ENCODE results near the gene FMN2. TPM values are rescaled to one million over a fixed set of nuclear protein-coding genes. Genes with fewer than 3 reads are reported as not detected.
A peak's percentile ranks its signal among the peaks of the same experiment; 100 is the strongest.

Gene FMN2
- total RNA-seq, 4 donors from 2014 or later = 0.11 to 0.89 TPM; not detected in 2

DNA sequence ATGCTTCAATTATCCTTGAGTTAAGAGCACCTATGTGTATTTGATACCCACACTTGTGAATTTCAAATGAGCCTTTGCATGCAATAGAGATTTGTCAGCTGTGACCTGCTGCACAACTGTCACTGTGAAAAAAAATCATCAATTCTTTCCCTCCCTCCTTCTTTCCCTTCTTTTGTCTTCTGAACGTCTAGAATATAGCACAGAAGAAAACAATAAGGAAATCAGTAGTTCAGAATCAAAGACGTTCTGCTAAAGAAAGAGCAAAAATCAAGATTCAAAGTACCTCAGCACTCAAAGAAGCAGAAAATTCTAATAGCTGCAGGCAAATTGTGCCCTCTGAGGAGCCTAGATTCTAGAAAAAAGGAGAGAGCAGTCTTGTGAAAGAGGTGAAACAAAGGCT is 1.7 kb upstream of the FMN2 start:
- H3K4me1 ChIP-seq = peaks cover 21% of the 10 kb centered on the region
- no peaks in the 10 kb centered on the region for H3K36me3 ChIP-seq
- no peak for TF ChIP-seq POLR2AphosphoS5 (IDR thresholded peaks at IDR 0.05)
- TF ChIP-seq EP300 (IDR thresholded peaks at IDR 0.05) = no peak
- TF ChIP-seq POLR2A (IDR thresholded peaks at IDR 0.05) = no peak
- TF ChIP-seq, protein P1, sequence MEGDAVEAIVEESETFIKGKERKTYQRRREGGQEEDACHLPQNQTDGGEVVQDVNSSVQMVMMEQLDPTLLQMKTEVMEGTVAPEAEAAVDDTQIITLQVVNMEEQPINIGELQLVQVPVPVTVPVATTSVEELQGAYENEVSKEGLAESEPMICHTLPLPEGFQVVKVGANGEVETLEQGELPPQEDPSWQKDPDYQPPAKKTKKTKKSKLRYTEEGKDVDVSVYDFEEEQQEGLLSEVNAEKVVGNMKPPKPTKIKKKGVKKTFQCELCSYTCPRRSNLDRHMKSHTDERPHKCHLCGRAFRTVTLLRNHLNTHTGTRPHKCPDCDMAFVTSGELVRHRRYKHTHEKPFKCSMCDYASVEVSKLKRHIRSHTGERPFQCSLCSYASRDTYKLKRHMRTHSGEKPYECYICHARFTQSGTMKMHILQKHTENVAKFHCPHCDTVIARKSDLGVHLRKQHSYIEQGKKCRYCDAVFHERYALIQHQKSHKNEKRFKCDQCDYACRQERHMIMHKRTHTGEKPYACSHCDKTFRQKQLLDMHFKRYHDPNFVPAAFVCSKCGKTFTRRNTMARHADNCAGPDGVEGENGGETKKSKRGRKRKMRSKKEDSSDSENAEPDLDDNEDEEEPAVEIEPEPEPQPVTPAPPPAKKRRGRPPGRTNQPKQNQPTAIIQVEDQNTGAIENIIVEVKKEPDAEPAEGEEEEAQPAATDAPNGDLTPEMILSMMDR (IDR thresholded peaks at IDR 0.05) = no peak
- no peaks in the 10 kb centered on the region for H3K9me3 ChIP-seq
- peaks cover 48% of the 10 kb centered on the region for H3K27me3 ChIP-seq
- 29% methylated on average over 2 of the region's 2 CpGs for WGBS
- no peak for DNase-seq (ENCODE audit: low spot score in 2 of 2)
- no peak overlapping the region for H3K27ac ChIP-seq
- no peak overlapping the region for H3K4me3 ChIP-seq

DNA sequence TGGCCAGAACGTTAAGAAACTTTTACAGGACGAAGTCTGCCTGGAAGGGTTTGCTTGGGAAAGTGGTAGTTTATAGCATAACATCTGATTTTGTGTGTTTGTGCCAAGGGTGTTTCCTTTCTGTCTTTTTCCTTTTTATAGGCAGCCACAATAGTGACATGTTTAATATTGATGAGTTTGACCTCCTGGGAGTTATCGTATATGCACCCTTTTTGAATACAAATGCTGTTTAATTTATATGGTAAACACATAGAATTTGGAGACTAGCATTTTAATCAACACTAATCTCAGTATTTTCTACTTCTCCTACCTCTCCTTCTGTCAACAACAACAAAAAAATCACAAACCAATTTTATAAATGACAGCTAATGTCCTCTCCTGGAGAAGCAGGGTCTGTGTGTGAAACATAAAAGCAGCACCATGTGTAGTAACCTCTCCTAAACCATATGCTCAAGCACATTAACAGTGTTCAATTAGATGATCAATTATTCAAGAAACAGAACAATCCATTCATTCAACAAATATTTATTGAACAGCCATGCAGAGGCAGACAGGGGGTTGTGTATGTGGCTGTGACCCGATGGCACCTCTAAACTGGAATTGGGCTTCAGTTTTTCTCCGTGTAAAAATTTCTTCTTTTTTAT is 604 bp upstream of the FMN2 start:
- no peak for TF ChIP-seq EP300 (IDR thresholded peaks at IDR 0.05)
- TF ChIP-seq, protein P1 (IDR thresholded peaks at IDR 0.05) = no peak
- no peak for TF ChIP-seq POLR2AphosphoS5 (IDR thresholded peaks at IDR 0.05)
- no peak for TF ChIP-seq POLR2A (IDR thresholded peaks at IDR 0.05)
- no peaks in the 10 kb centered on the region for H3K36me3 ChIP-seq
- WGBS = 14% methylated on average over 5 of the region's 5 CpGs
- peak overlapping the region; percentile 40 for H3K4me3 ChIP-seq
- H3K27ac ChIP-seq = no peak overlapping the region
- DNase-seq (ENCODE audit: low spot score in 2 of 2) = no peak
- peaks cover 21% of the 10 kb centered on the region for H3K4me1 ChIP-seq
- H3K27me3 ChIP-seq = peaks cover 48% of the 10 kb centered on the region
- no peaks in the 10 kb centered on the region for H3K9me3 ChIP-seq

DNA sequence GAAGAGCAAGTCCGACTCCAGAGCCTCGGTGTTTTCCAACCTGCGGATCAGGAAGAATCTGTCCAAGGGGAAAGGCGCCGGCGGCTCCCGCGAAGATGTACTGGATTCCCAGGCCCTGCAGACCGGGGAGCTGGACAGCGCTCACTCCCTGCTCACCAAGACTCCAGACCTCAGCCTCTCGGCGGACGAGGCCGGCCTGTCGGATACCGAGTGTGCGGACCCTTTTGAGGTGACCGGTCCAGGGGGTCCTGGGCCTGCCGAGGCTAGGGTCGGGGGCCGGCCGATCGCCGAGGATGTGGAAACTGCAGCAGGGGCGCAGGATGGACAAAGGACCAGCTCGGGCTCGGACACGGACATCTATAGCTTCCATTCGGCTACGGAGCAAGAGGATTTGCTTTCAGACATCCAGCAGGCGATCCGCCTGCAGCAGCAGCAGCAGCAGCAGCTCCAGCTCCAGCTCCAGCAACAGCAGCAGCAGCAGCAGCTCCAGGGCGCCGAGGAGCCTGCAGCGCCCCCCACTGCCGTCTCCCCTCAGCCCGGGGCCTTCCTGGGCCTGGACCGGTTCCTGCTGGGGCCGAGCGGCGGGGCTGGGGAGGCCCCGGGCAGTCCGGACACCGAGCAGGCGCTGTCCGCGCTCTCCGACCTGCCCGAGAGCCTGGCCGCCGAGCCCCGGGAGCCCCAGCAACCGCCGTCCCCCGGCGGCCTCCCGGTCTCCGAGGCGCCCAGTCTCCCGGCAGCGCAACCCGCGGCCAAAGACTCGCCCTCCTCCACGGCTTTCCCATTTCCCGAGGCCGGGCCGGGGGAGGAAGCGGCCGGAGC is 827 bp downstream of the FMN2 start:
- DNase-seq (ENCODE audit: low spot score in 2 of 2) = no peak
- no peak for TF ChIP-seq POLR2AphosphoS5 (IDR thresholded peaks at IDR 0.05)
- TF ChIP-seq, protein P1 (IDR thresholded peaks at IDR 0.05) = no peak
- TF ChIP-seq EP300 (IDR thresholded peaks at IDR 0.05) = no peak
- no peak for TF ChIP-seq POLR2A (IDR thresholded peaks at IDR 0.05)
- H3K4me3 ChIP-seq = peak overlapping the region; percentile 40
- H3K36me3 ChIP-seq = no peaks in the 10 kb centered on the region
- H3K27me3 ChIP-seq = peaks cover 48% of the 10 kb centered on the region
- peaks cover 21% of the 10 kb centered on the region for H3K4me1 ChIP-seq
- no peaks in the 10 kb centered on the region for H3K9me3 ChIP-seq
- 1% methylated on average over 13 of the region's 70 CpGs for WGBS
- no peak overlapping the region for H3K27ac ChIP-seq

DNA sequence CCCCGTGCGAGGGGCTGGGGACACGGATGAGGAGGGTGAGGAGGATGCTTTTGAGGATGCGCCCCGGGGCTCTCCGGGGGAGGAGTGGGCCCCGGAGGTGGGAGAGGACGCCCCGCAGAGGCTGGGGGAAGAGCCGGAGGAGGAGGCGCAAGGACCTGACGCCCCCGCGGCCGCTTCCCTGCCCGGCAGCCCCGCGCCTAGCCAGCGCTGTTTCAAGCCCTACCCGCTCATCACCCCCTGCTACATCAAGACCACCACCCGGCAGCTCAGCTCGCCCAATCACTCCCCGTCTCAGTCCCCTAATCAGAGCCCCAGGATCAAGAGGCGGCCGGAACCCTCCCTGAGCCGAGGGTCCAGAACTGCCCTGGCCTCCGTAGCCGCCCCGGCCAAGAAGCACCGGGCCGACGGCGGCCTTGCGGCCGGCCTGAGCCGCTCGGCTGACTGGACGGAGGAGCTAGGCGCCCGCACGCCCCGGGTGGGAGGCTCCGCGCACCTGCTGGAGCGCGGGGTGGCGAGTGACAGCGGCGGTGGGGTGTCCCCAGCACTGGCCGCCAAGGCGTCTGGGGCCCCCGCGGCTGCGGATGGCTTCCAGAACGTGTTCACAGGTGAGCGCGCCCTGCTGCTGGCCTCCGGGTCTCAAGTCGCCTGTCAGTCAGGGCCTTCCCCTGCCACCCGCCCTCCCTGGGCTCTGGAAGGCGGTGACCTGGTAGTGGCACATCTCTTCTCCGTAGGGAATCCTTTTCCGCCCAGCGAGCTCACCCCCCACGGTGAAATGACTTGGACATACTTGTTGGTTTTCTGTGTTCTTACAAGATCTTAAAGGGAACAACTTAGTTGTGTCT is 1.7 kb downstream of the FMN2 start:
- Histone ChIP-seq H3K27ac (no peak overlapping the region), H3K27me3 (peaks cover 46% of the 10 kb centered on the region), H3K4me1 (peaks cover 21% of the 10 kb centered on the region), H3K9me3 (no peaks in the 10 kb centered on the region), H3K36me3 (no peaks in the 10 kb centered on the region), H3K4me3 (peak overlapping the region; percentile 40)
- TF ChIP-seq EP300 (IDR thresholded peaks at IDR 0.05) = no peak
- TF ChIP-seq POLR2AphosphoS5 (IDR thresholded peaks at IDR 0.05) = no peak
- TF ChIP-seq, protein P1 (IDR thresholded peaks at IDR 0.05) = no peak
- TF ChIP-seq POLR2A (IDR thresholded peaks at IDR 0.05) = no peak
- 38% methylated on average over 6 of the region's 65 CpGs for WGBS
- DNase-seq (ENCODE audit: low spot score in 2 of 2) = no peak
